RWPE2 (cell line): Measurements from ENCODE around the gene FAM3D.

Source experiments
- ATAC-seq: fragments of 200-7000 bp; cut with Tn5 transposase; 3 replicates; pipeline ENCODE4 v1.9.1; 2021; ENCODE audit warnings: low read depth
- DNase-seq: peaks from one replicate; pipeline ENCODE4 v3.0.0-alpha.2; 2020; ENCODE audit warnings: low spot score
- H3K27ac ChIP-seq: fragments of 450-650 bp; 2 replicates; pipeline ENCODE4 v1.5.1; 2017; ENCODE audit warnings: mild to moderate bottlenecking; ENCODE audit not compliant: poor library complexity, severe bottlenecking
- H3K27me3 ChIP-seq: fragments of 250-450 bp; sonication (Bioruptor Pico); 2 replicates; pipeline ENCODE4 v1.5.1; 2021; ENCODE audit warnings: mild to moderate bottlenecking, moderate library complexity; ENCODE audit not compliant: insufficient read depth, poor library complexity, severe bottlenecking
- H3K36me3 ChIP-seq: fragments of 250-450 bp; sonication (Bioruptor Pico); 2 replicates; pipeline ENCODE4 v1.5.1; 2020; ENCODE audit warnings: low read depth, mild to moderate bottlenecking, moderate library complexity
- H3K4me1 ChIP-seq: fragments of 250-450 bp; sonication (Bioruptor Pico); 2 replicates; pipeline ENCODE4 v1.5.1; 2021; ENCODE audit warnings: mild to moderate bottlenecking, moderate library complexity; ENCODE audit not compliant: insufficient read depth, poor library complexity, severe bottlenecking
- H3K4me3 ChIP-seq: fragments of 250-450 bp; sonication (Bioruptor Pico); 2 replicates; pipeline ENCODE4 v1.5.1; 2021; ENCODE audit warnings: mild to moderate bottlenecking, moderate library complexity; ENCODE audit not compliant: severe bottlenecking
- H3K9me3 ChIP-seq: fragments of 250-450 bp; sonication (Bioruptor Pico); 2 replicates; pipeline ENCODE4 v1.5.1; 2021; ENCODE audit warnings: mild to moderate bottlenecking, moderate library complexity; ENCODE audit not compliant: severe bottlenecking
- TF ChIP-seq, protein P1 (sequence below): fragments of 450-650 bp; IDR thresholded peaks from one replicate; pipeline ENCODE4 v1.5.1; 2017; ENCODE audit warnings: mild to moderate bottlenecking, moderate library complexity; ENCODE audit not compliant: poor library complexity, severe bottlenecking

Gene FAM3D

DNA sequence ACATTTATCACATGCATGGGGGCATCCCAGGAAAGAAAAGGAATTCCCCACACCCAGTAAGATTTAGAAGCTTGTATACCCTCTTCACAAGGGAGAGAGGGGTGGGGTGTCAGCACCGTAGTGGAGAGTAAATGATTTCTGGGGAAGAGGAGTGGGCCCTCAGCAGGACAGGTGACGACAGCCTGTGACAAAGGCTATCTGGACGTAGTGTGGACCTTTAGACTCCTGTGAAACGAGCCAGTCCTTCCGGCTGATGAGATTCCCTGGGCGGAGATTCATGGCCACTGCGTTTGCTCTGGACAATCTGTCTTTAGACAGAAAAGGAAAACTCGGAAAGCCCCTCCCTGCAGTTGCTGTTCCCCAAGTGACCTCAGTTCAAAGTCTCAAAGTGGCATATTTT is 1.7 kb upstream of the FAM3D start:
- no peaks in the 10 kb centered on the region for H3K36me3 ChIP-seq
- DNase-seq: no peak
- no peaks in the 10 kb centered on the region for H3K9me3 ChIP-seq
- no peak overlapping the region for H3K4me3 ChIP-seq
- H3K4me1 ChIP-seq: no peaks in the 10 kb centered on the region
- no peak for ATAC-seq
- no peaks in the 10 kb centered on the region for H3K27me3 ChIP-seq
- H3K27ac ChIP-seq: no peak overlapping the region
- TF ChIP-seq, protein P1, sequence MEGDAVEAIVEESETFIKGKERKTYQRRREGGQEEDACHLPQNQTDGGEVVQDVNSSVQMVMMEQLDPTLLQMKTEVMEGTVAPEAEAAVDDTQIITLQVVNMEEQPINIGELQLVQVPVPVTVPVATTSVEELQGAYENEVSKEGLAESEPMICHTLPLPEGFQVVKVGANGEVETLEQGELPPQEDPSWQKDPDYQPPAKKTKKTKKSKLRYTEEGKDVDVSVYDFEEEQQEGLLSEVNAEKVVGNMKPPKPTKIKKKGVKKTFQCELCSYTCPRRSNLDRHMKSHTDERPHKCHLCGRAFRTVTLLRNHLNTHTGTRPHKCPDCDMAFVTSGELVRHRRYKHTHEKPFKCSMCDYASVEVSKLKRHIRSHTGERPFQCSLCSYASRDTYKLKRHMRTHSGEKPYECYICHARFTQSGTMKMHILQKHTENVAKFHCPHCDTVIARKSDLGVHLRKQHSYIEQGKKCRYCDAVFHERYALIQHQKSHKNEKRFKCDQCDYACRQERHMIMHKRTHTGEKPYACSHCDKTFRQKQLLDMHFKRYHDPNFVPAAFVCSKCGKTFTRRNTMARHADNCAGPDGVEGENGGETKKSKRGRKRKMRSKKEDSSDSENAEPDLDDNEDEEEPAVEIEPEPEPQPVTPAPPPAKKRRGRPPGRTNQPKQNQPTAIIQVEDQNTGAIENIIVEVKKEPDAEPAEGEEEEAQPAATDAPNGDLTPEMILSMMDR: no peak

DNA sequence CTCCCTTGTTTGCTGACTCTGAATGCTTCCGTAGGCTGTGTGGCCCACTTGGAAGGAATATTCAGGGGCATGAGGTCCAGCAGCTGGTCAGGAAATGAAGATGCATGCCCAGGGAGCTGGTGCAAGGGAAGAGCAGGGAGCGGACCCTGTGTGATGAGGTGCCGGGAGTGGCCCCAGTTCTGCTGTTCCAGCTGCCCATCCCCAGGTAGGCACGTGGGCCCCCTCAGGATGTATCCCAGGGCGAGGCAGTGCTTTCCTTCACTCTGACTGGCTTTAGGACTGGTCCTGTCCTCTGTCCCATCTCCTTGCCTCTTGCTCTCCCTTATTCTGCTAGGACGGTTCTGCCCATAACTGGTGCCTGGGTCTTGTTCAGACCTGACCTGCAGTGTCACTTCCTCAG is 1.1 kb upstream of the FAM3D start:
- Histone ChIP-seq H3K9me3 (no peaks in the 10 kb centered on the region), H3K4me3 (no peak overlapping the region), H3K27ac (no peak overlapping the region), H3K36me3 (no peaks in the 10 kb centered on the region), H3K27me3 (no peaks in the 10 kb centered on the region), H3K4me1 (no peaks in the 10 kb centered on the region)
- DNase-seq (no peak), ATAC-seq (no peak)
- TF ChIP-seq, protein P1: no peak

DNA sequence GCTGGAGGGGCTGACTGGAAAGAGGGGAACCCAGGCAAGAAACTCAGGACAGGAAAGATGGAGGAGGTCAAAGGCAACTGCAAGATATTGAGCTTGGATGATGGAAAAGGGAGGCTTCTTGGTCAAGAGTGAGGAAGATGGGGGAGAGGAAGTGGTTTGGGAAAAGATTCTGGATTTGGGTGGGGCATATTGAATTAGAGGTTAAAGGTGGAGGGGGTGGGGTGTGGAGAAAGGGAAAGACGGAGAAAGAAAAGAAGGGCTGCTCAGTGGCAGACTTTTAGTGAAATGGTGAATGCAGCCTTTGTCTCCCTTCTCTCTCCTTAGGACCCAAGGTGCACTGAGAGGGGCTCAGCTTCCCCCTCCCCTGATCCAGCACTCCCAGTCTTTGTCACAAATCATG is 655 bp upstream of the FAM3D start:
- H3K36me3 ChIP-seq: no peaks in the 10 kb centered on the region
- TF ChIP-seq, protein P1: no peak
- H3K27ac ChIP-seq: no peak overlapping the region
- ATAC-seq: no peak
- DNase-seq: no peak
- no peaks in the 10 kb centered on the region for H3K9me3 ChIP-seq
- H3K4me1 ChIP-seq: no peaks in the 10 kb centered on the region
- H3K4me3 ChIP-seq: no peak overlapping the region
- H3K27me3 ChIP-seq: no peaks in the 10 kb centered on the region

DNA sequence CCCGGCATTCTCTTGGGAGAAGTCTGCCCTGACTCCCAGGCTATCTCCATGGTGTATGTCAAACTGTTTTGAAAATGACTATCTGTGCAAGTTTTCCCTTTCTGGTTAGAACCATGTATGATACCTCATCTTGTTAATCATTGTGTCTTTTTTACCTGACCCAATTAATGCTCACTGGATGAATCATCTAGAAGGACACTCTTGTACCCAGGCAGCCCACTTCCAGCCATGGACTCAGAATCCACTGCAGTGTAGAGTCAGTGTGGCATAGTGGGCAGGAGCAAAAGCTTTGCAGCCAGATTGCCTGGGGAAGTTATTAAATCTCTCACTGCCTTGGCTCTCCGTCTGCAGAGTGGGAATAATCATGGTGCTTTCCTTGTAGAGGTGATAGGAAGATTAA is 1.2 kb downstream of the FAM3D start:
- Histone ChIP-seq H3K4me3 (no peak overlapping the region), H3K36me3 (no peaks in the 10 kb centered on the region), H3K4me1 (no peaks in the 10 kb centered on the region), H3K9me3 (no peaks in the 10 kb centered on the region), H3K27me3 (no peaks in the 10 kb centered on the region), H3K27ac (no peak overlapping the region)
- ATAC-seq (no peak), DNase-seq (no peak)
- TF ChIP-seq, protein P1: no peak

DNA sequence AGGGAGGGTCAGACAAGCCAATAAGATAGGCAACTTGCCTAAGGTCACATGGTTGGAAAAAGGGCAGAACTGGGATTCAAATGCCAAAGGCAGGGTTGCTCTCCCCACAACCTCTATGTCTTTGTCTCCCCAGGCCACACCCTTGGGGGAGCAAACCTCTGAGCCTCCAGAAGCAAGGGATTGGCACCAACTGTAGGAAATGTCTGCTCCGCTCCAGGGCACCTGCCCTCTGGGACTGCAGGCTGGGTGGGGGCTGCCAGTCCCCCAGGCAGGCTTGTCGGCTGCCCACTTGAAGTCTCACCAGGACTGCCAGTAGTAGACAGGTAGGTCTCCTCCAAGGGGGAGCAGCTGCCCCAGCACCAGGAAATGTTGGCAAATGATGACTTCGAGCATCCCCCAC is 2.0 kb downstream of the FAM3D start:
- no peaks in the 10 kb centered on the region for H3K9me3 ChIP-seq
- H3K27ac ChIP-seq: no peak overlapping the region
- ATAC-seq: no peak
- H3K36me3 ChIP-seq: no peaks in the 10 kb centered on the region
- no peak for DNase-seq
- H3K27me3 ChIP-seq: no peaks in the 10 kb centered on the region
- no peaks in the 10 kb centered on the region for H3K4me1 ChIP-seq
- TF ChIP-seq, protein P1: no peak
- no peak overlapping the region for H3K4me3 ChIP-seq
